H1 (cell line): Measurements from ENCODE around the gene ST7L. TPM values are rescaled to one million over a fixed set of nuclear protein-coding genes. Genes with fewer than 3 reads are reported as not detected.

Experiments used
- CTCF ChIA-PET: fragments of 300-600 bp; sonication (Branson Sonifier 250); formaldehyde crosslinking; loops from one replicate; lab custom pipeline; 2021; ENCODE audit not compliant: partially characterized antibody; lab: Charles Lee
- POLR2A ChIA-PET: fragments of 300-600 bp; sonication (Branson Sonifier 250); formaldehyde crosslinking; loops from one replicate; lab custom pipeline; 2021; ENCODE audit warnings: inconsistent platforms; ENCODE audit not compliant: partially characterized antibody; lab: Charles Lee
- DNase-seq, 2 experiments: peaks; one replicate each; pipeline versions ENCODE4 v3.0.0 to v3.0.0-alpha.2; 2010 to 2022; ENCODE audit warnings: low spot score in 2 of 2, low read depth in 1 of 2, mixed read lengths in 1 of 2
- FAIRE-seq: peaks from 2 replicates; lab custom pipeline; 2011; peaks lifted over from hg19 to GRCh38; lab: Jason Lieb, UNC
- H2AFZ ChIP-seq: 2 replicates; pipeline ENCODE4 v1.8.1; 2012; ENCODE audit warnings: low read length, inconsistent platforms
- H2AK5ac ChIP-seq: 2 replicates; pipeline ENCODE4 v1.6.1; 2013; ENCODE audit warnings: low read depth, low read length
- H2BK120ac ChIP-seq: replicated peaks from 2 replicates; pipeline ENCODE3; 2013; ENCODE audit warnings: low read depth, low read length, inconsistent platforms
- H2BK12ac ChIP-seq: 2 replicates; pipeline ENCODE4 v1.6.1; 2013; ENCODE audit warnings: low read depth, low read length
- H2BK15ac ChIP-seq: 2 replicates; pipeline ENCODE4 v1.6.1; 2013; ENCODE audit warnings: low read length
- H2BK20ac ChIP-seq: 2 replicates; pipeline ENCODE4 v1.6.1; 2013; ENCODE audit warnings: low read length
- H2BK5ac ChIP-seq: 2 replicates; pipeline ENCODE4 v1.6.1; 2013; ENCODE audit warnings: low read depth, low read length
- H3K14ac ChIP-seq: 2 replicates; pipeline ENCODE4 v1.6.1; 2013; ENCODE audit warnings: inconsistent platforms; ENCODE audit not compliant: insufficient read length
- H3K18ac ChIP-seq: 2 replicates; pipeline ENCODE4 v1.6.1; 2013; ENCODE audit warnings: low read length; ENCODE audit errors: extremely low read depth
- H3K23ac ChIP-seq: 2 replicates; pipeline ENCODE4 v1.6.1; 2013; ENCODE audit warnings: inconsistent platforms; ENCODE audit not compliant: insufficient read length
- H3K23me2 ChIP-seq: 2 replicates; pipeline ENCODE4 v1.6.1; 2013; ENCODE audit warnings: low read depth, low read length
- H3K27ac ChIP-seq: 2 replicates; pipeline ENCODE4 v1.6.1; 2011; ENCODE audit warnings: low read depth, low read length, inconsistent platforms
- H3K27me3 ChIP-seq, 4 experiments: replicated peaks in 1 of 4; 1 replicate in 1 of 4; 2 replicates in 3 of 4; pipeline versions ENCODE4 v1.6.1 to v1.8.1; 2011 to 2013; ENCODE audit warnings: low read length in 3 of 4, mild to moderate bottlenecking in 3 of 4, inconsistent platforms in 2 of 4, mixed read lengths in 2 of 4, moderate library complexity in 1 of 4; ENCODE audit not compliant: control insufficient read depth in 3 of 4, insufficient read depth in 3 of 4; ENCODE audit errors: extremely low read depth in 1 of 4
- H3K36me3 ChIP-seq, 4 experiments: 2 replicates each; pipeline versions ENCODE4 v1.6.1 to v1.8.1; 2011 to 2013; ENCODE audit warnings: mild to moderate bottlenecking in 4 of 4, low read length in 3 of 4, moderate library complexity in 2 of 4, control low read depth in 1 of 4, inconsistent platforms in 1 of 4; ENCODE audit not compliant: insufficient read depth in 4 of 4, control insufficient read depth in 2 of 4
- H3K4ac ChIP-seq: replicated peaks from 2 replicates; pipeline ENCODE3; 2013; ENCODE audit warnings: low read length, low read depth, mixed read lengths, inconsistent platforms; ENCODE audit not compliant: insufficient read length
- H3K4me1 ChIP-seq, 4 experiments: replicated peaks in 1 of 4; 1 replicate in 1 of 4; 2 replicates in 3 of 4; pipeline versions ENCODE4 v1.6.1 to v1.8.1; 2011 to 2013; ENCODE audit warnings: low read length in 3 of 4, inconsistent platforms in 2 of 4, mixed read lengths in 1 of 4; ENCODE audit not compliant: insufficient read depth in 4 of 4, control insufficient read depth in 3 of 4
- H3K4me2 ChIP-seq, 2 experiments: 2 replicates each; pipeline versions ENCODE4 v1.6.1 to v1.8.1; 2011 to 2013; ENCODE audit warnings: low read depth in 2 of 2, low read length in 2 of 2, control low read depth in 1 of 2, inconsistent platforms in 1 of 2, mild to moderate bottlenecking in 1 of 2; ENCODE audit not compliant: insufficient read depth in 1 of 2
- H3K4me3 ChIP-seq, 4 experiments: fragments of 200-600, 300-600 bp in 1 of 4; sonication (generic), shearing (Covaris generic), sonication (Bioruptor Twin) in 1 of 4; 2 replicates each; pipeline versions ENCODE4 v1.5.1 to v1.8.1; 2011 to 2016; ENCODE audit warnings: low read length in 4 of 4, low read depth in 3 of 4, control low read depth in 2 of 4, inconsistent platforms in 2 of 4, mild to moderate bottlenecking in 2 of 4, mixed read lengths in 1 of 4, moderate library complexity in 1 of 4; ENCODE audit not compliant: insufficient read depth in 2 of 4; ENCODE audit errors: extremely low read depth in 1 of 4
- H3K56ac ChIP-seq: replicated peaks from 2 replicates; pipeline ENCODE3; 2013; ENCODE audit warnings: low read depth, mild to moderate bottlenecking, mixed read lengths, low read length, inconsistent platforms; ENCODE audit not compliant: insufficient read length
- H3K79me1 ChIP-seq: 2 replicates; pipeline ENCODE4 v1.6.1; 2013; ENCODE audit warnings: low read depth, low read length, control low read depth
- H3K79me2 ChIP-seq, 2 experiments: 2 replicates each; pipeline versions ENCODE4 v1.6.1 to v1.8.1; 2012 to 2013; ENCODE audit warnings: low read length in 2 of 2, mild to moderate bottlenecking in 2 of 2, inconsistent platforms in 1 of 2; ENCODE audit not compliant: insufficient read depth in 2 of 2, control insufficient read depth in 1 of 2
- H3K9ac ChIP-seq, 4 experiments: replicated peaks in 1 of 4; 1 replicate in 1 of 4; 2 replicates in 3 of 4; pipeline versions ENCODE4 v1.6.1 to v1.8.1; 2011 to 2013; ENCODE audit warnings: low read depth in 3 of 4, low read length in 3 of 4, control low read depth in 2 of 4, mild to moderate bottlenecking in 2 of 4, moderate library complexity in 2 of 4, inconsistent platforms in 1 of 4; ENCODE audit errors: extremely low read depth in 1 of 4
- H3K9me3 ChIP-seq, 2 experiments: 2 replicates each; pipeline versions ENCODE4 v1.6.1 to v1.8.1; 2012 to 2013; ENCODE audit warnings: mild to moderate bottlenecking in 2 of 2, moderate library complexity in 2 of 2, control low read depth in 1 of 2, inconsistent platforms in 1 of 2, low read depth in 1 of 2, low read length in 1 of 2, mixed read lengths in 1 of 2; ENCODE audit not compliant: insufficient read depth in 2 of 2
- H4K20me1 ChIP-seq, 2 experiments: replicated peaks in 1 of 2; 2 replicates each; pipeline versions ENCODE3 to v1.8.1; 2011 to 2013; ENCODE audit warnings: inconsistent platforms in 2 of 2, low read length in 2 of 2, mild to moderate bottlenecking in 1 of 2; ENCODE audit not compliant: insufficient read depth in 2 of 2, control insufficient read depth in 1 of 2
- H4K5ac ChIP-seq: 2 replicates; pipeline ENCODE4 v1.6.1; 2013; ENCODE audit warnings: low read length, low read depth, mixed read lengths, inconsistent platforms; ENCODE audit not compliant: insufficient read length
- H4K8ac ChIP-seq: 2 replicates; pipeline ENCODE4 v1.8.0; 2013; ENCODE audit warnings: mild to moderate bottlenecking, moderate library complexity, low read length, inconsistent platforms; ENCODE audit not compliant: insufficient read depth; ENCODE audit errors: extremely low read depth
- H4K91ac ChIP-seq: replicated peaks from 2 replicates; pipeline ENCODE3; 2013; ENCODE audit warnings: low read length, mixed read lengths, inconsistent platforms; ENCODE audit not compliant: insufficient read length
- MAFK ChIP-seq: IDR thresholded peaks from 2 replicates; pipeline ENCODE4 v1.6.1; 2012; ENCODE audit warnings: low read depth, mild to moderate bottlenecking, improper control_type of control experiment, low read length
- POLR2AphosphoS5 ChIP-seq: IDR thresholded peaks from 2 replicates; pipeline ENCODE4 v1.6.1; 2011; ENCODE audit warnings: low read depth, low read length
- polyA plus RNA-seq, 7 experiments: library from polyadenylated mRNA; depleted of rRNA in 3 of 7; stranded (reverse) in 5 of 7; unstranded in 2 of 7; fragments of >200 nt in 5 of 7; fragments of 200-250 nt in 2 of 7; gene quantifications; 1 replicate in 5 of 7; 2 replicates in 1 of 7; 4 replicates in 1 of 7; pipeline versions ENCODE4 v1.2.1 to v1.2.3, GENCODE V29; 2011 to 2013; ENCODE audit warnings: missing spikeins in 2 of 7, mixed read lengths in 2 of 7
- total RNA-seq: library from RNA; stranded (reverse); fragmentation: NEBNext Ultra II Directional; extraction: Animal tissue kit (Norgen Biotek cat#: 25700); gene quantifications from 2 replicates; pipeline ENCODE4 v1.2.1, GENCODE V29; 2021

Gene ST7L
- total and polyA plus RNA-seq, 2 of the 8 experiments (the other 6 are each of a cell fraction or from before 2014, with no cell fraction given): 9.6 to 16.2 TPM

GRCh38 chr1:112583366-112583765 lies 35.6 kb downstream of the ST7L start:
- Histone ChIP-seq H3K4me2 (no peak overlapping the region), H4K91ac (no peak overlapping the region), H2BK20ac (no peak overlapping the region), H2BK12ac (no peak overlapping the region), H4K8ac (no peak overlapping the region), H3K9ac (no peak overlapping the region), H3K79me2 (no peaks in the 10 kb centered on the region), H3K14ac (no peak overlapping the region), H3K27ac (no peak overlapping the region), H3K18ac (no peak overlapping the region), H4K20me1 (no peaks in the 10 kb centered on the region), H3K27me3 (no peaks in the 10 kb centered on the region), H3K23me2 (no peaks in the 10 kb centered on the region), H3K36me3 (peaks cover 0 to 7% (median 2%) of the 10 kb centered on the region in 4 experiments; a peak in 4 of 8 replicates), H4K5ac (no peak overlapping the region), H2AK5ac (no peak overlapping the region), H3K4me3 (no peak overlapping the region), H3K9me3 (no peaks in the 10 kb centered on the region), H2BK15ac (no peak overlapping the region), H3K4ac (no peak overlapping the region), H3K79me1 (no peaks in the 10 kb centered on the region), H3K56ac (no peak overlapping the region), H2BK5ac (no peak overlapping the region), H2AFZ (no peak overlapping the region), H3K4me1 (no peaks in the 10 kb centered on the region), H2BK120ac (no peak overlapping the region), H3K23ac (no peak overlapping the region)
- FAIRE-seq (no peak), DNase-seq (no peak)
- CTCF ChIA-PET: interaction anchor here (0.6 to 1.0 kb wide), 2 partner anchors 29 to 65 kb away, joined by 3 read pairs; no protein-coding TSS in a partner anchor
- TF ChIP-seq POLR2AphosphoS5 (no peak), MAFK (no peak)
- POLR2A ChIA-PET: no interaction called here
